GM12891 (cell line): ENCODE measurements around the gene CD180.

Experiments used
- POLR2A ChIP-seq: IDR thresholded peaks from 2 replicates; pipeline ENCODE4 v1.6.1; 2011; ENCODE audit warnings: low read depth, low read length, control low read depth
- POLR2AphosphoS5 ChIP-seq: IDR thresholded peaks from 2 replicates; pipeline ENCODE4 v1.6.1; 2011; ENCODE audit warnings: low read depth, low read length, control low read depth
- TAF1 ChIP-seq: IDR thresholded peaks from 2 replicates; pipeline ENCODE4 v1.6.1; 2011; ENCODE audit warnings: low read depth, low read length, control low read depth

- TF ChIP-seq POLR2A = no peak
- no peak for TF ChIP-seq POLR2AphosphoS5
- no peak for TF ChIP-seq TAF1
Observed at GRCh38 chr5:67209141-67209771, 12.7 kb upstream of the CD180 start.
